GM18867 (cell line): ENCODE results near the gene SATB1.

ENCODE experiments used
- ATAC-seq: cut with Tn5 transposase; IDR thresholded peaks from one replicate; pipeline ENCODE4 v1.9.1; 2021; ENCODE audit warnings: mild to moderate bottlenecking, moderate library complexity; ENCODE audit not compliant: unreplicated experiment

Gene SATB1

DNA sequence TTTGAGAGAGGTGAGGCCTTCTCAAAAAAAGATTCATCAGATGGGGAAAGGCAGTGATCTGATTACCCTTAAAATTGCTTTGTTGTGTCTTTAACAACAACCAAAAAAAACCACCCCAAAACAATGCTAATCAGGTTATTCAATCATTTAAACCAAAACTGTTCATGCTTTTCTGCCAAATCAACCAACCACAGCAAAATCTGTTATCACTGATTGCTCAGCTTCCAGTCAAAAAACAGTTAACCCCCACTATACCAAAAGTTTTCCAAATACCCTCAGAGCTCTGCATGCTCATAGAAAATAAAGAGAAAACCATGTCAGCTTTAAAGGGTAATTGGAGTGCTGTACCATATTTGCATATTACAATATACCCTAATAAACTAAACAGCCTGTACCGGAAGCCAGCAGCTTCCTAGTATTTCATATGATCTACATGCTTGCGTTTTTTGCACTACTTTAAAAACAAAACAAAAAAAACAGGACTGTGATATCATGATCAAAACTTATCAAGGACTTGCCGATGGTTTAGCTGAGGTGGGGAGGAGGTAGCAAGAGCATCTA is 22.8 kb downstream of the SATB1 start:
- ATAC-seq: no peak

DNA sequence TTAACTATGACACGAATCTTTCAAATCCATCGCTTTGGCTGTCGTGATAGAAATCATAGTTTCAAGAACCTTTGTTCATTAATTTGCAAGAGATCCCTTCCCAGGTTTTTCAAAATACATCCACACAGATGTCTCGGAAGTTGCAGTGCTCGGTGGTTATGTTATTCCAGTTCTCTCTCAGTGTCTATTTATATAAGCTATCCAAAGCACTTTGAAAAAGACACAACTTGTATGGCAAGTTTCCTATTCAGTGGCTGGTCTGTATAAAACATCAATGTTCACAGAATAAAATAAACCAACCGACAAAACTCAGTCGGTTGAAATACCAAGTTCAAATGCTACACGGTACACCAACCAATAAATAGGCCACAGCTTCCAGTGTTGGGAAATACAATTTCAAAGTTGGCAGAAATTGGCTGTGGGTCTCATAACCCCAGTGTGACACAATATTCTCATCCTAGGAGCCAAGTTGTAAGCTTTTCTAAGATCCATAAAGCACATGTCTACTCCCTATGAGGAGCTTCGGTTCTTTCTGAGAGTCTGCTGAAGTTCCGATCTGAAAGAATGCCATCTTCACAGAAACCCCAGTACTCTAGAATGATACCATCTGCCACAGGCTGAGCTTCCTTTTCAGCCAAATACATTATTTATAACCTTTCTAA is 23.7 kb downstream of the SATB1 start:
- no peak for ATAC-seq

DNA sequence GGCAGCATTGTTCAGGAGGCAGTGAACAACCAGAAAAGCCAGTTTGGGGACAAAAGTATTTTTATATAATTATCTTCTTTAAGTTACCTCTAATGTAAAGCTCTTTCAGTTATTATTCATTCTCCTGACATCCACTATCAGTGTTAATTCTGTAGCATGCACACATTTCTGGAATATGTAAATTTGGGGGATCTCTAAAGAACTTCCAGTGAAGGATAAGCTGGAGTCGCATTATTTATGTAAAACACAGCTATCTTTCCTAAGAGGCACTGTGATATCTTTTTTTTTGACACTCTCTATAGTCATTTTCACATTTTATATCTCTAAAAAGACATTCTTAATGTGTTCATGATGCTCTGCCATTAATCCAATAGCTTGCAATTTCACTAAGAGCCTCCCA is 26.7 kb downstream of the SATB1 start:
- no peak for ATAC-seq

DNA sequence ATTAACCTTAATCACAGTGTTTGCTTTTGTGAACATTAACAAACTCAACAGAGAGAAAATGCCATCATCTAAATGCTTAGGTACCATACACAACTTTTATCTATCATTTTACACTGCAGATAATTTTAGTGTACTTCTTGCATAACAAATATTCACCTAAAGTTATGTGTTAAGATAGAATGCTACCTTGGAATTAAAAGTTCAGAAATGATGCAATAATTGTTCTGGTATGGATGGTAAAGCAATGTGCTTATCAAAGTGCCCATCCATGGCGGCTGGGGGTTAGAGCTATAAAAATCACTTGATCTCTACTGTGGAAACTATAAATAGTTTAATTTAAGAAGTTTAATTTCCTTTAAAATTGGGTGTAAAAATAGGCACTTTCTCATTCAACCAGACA is 28.7 kb downstream of the SATB1 start:
- ATAC-seq: no peak

DNA sequence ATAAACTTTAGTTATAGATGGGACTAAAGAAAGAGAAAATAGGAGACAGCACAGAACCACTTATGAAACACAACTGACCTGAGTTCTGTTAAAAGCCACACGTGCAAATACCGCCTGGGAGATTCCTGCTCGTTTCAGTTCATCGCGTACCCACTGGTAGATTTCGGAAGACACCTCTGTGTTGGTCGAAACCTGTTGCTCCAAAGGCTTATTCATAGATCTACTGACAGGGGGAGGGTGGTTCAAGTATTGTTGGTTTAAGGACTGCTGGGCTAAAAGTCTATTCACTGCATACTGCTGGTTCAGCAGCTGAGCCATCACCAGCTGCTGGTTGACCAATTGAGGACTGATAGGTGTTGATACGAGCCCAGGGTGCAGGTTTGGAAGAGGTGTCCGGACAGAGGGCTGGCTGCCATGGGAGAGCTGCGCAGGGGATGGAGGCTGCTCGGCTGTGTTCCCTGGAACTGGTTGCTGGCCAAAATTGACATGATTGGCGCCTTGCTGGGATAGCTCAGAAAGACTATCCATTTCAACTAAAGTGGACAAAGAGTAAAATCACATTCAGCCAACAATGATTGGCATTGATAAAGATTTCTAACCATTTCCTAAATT is 30.6 kb downstream of the SATB1 start:
- ATAC-seq: no peak

DNA sequence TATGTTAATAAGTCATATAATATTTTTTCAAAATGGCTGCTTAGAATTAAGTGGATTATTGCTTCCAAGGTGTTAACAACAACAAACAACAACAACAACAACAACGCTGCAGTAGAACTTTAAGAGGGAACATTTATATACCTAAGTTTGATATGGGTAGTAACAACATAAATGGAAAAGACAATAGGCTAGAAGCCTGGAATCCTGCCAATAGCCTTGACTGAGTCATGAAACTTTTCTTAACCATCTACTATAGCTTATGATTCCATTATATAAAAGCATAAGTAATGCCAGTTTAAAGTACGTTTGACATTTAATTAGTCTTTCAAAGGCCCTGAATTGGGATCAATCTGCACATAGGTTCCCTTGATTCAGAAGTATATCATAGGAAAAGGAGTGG is 31.2 kb downstream of the SATB1 start:
- ATAC-seq: no peak

DNA sequence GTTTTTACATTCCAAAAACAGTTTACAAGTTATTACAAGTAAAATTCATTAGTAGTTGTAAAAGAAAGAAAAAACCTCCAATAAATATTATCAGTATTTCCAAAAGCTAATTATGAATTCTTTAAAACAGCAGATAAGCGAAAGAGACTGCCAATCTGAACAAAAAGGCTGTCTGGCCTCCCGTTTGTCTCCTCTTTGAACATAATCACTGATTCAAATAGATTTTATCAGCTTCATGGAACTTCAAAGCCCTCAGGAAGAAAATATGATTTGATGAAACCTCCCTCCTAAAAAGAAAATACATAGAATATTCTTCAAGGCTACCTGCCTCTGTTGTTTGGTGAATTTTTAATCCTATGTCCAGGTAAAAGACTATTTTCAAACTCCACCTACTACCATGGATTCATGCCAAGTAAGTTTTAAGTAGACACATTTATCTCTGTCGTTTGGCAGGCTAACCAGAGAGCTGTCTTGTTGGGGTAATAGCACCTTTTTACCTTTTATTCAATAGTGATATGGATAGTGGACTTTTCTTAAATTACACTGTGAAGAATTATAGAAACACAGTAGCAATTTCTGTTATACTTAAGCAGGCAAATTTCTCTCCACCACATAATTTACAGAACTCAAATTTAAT is 35.0 kb downstream of the SATB1 start:
- no peak for ATAC-seq

DNA sequence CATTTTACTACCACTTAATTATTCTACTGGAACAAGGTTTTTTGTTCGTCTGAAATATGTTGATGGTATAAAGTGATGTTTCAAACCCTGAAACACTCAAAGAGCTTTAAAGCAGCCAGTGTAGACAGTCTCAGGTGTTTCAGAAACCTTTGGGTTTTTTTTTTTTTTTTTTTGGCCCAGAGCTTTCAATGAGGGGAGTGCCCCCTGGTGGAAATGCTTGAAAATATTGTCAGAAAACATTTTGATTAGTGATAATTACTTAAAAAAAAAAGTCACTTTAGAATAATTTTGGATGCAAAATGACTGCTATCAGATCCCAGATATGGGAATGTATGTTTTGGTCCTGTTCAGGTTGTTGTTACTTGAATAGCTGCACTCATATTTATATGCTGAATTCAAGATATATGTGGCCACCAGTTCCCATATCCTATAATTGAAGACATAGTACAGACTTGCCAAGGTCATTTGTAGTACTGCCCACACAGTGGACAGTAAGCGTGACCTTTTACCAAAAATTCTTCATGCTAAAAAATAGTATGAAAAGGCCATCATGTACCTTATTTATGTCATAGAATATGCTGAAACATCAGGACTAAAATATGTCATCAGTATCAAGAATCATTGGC is 35.9 kb downstream of the SATB1 start:
- ATAC-seq: no peak

DNA sequence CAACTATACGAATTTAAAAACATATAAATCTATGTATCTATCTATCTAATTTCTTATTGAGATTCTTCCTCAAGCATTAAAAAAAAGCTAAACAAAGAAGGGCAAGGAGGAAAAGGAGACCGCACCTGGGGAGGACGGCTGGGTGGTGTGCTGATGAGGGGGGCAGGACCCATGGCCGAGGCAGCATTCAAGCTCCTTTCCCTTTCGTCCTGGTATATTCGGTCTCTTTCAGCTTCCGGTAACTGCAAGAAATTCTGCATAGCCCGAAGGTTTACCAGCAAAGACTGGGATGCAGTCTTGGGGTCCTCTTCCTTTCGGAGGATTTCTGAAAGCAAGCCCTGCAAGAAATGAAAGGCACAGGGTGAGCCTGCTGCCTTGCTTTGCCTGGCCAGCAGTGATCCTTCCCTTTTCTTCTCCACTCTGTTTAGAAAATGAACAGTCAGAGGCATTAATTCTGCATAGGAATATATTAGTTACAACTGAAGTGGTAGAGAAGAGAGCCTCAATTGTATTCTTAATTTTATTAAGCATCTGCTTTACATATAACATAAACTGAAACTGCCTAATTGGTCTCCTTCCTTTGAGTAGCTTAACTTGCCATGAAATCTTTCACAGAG is 38.8 kb downstream of the SATB1 start:
- ATAC-seq: no peak

DNA sequence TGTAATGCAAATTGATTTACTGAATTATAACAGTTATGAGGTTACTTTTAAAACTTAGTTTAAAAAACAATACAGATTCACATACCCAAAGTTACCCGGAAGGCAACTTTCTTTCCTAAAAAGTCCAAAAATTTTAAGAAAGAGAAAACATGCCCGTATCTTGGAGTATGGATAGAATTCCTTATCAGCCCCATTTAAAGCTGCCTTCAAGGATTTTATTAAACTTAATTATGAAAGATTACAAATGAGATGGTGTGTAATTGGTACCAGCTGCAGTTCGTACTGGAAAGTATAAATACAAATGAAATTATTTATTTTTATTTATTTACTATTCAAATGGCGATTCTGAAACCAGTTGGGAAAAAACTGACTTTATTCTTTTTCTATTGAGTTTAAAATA is 39.4 kb downstream of the SATB1 start:
- no peak for ATAC-seq

DNA sequence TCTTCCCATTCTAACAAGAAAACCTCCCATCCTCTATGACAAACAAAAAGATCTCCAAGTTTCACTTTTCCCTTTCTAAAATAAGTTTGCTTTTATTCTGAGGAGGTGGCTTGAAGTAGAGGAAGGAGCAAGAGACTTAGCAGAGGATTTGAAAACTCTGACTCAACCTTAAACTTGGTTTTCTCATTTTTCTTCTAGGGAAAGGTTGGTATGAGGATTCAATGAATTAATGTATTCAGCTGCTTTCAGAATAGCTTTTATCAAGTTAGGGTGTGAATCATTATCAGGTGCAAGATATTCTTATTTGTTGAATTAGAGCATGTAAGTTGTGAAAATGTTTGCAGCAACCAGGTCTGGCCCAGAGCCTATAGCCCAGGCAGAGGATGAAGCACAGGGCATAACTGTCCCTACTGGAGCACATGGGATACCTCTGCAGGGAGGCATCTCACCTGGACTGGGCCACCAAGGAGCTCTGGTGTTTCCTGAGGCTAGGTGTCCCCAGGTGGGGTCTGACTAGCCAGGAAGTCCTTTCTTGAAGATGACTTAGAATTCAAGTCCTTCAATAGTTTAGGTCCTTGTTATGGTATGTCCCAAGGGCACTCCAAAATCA is 42.3 kb downstream of the SATB1 start:
- no peak for ATAC-seq

DNA sequence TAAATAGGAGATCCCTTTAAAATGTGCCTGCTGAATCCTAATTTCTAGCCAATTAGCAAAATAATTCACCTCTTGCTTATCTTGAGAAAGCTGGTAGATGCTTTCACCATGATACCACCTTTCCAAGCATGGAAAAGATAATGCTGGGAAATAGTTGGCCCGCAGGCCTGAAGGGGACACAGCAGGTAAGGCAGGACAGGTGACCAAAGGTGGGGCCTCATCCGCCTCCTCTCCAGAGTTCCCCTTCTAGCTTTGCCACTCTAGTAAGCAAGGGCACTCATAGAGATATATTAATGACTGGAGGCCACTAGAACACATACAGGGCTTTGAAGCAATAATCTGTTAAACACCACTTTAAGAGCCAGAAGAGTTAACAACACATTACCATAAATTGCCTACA is 45.5 kb downstream of the SATB1 start:
- no peak for ATAC-seq

DNA sequence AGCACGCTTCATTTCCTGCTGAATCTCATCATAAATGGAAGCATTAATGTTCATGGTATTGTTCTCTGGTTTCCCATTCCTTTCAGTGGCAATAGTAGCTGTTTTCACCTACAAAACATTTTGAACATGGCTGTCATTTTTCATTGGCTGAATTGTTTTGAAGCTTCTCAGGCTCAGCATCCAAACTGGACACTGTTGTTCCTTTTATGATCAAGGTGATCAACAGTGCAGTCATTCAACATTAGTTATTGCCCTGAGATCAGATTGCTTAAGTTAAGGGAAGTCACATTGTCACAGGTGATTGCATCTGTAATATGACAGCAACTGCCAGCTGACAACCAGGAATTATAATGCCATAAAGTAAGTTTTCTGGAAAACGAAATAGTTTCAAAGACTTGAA is 46.9 kb downstream of the SATB1 start:
- no peak for ATAC-seq

DNA sequence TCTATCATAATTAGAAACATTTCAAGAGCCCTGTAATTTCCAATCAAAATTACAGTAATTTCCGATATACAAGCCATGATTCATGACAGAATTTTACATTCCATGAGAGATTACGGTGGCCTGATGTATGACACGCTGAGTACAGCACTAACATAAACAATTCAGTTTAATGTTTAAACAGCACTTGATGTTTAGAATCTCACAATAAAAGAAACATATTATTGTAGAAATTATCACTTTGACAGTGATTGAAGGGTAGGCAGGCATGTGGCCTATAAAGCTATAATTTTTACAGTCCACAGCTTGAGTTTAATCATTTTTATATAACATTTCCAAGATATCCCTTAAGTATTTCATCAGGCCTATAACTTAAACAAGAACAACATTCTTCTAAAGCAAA is 48.5 kb downstream of the SATB1 start:
- no peak for ATAC-seq

DNA sequence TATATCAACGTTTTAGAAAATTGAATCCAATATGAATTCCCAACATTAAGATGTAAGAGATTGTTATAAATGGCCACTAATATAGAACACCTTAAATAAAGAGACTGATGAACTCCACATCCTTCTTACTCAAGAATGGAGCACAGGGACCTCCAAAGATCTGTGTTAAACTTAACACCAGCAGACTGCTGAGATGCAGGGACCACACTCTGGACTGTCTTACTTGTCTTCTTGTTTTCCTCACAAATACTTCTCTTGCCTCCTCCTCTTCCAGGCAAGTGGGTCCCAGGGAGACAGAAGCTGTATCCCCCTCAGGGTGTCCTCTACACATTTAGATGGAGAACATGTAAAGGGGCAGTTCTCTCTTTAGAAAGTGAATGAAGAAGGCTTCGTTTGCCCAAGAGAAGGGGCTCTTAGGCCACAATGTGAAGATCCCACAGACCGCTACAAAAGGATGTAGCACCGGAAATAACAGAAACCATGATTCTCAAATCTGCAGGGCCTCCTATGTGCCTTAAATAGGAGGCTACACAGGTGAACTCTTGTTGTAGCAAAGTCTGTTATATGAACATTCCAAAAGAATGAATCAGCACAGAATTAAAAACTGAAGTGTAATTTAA is 52.2 kb downstream of the SATB1 start:
- no peak for ATAC-seq

DNA sequence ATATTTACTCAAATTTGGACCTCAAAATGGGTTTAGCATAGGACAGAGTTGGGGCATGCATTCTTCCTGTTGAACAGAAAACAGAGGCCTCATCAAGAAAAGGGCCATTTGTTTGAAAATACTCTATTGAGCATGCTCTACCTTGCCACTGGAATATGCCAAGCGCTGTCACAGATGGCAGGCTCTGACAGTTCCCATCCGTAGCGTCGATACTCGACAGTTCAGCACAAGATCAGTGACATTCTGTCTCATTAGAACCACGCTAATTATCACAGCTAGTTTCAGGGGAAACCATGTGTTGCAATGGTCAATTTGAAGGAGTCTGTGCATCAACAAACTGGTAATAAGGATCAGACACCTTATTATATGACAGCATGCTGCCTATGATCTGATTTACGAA is 54.5 kb downstream of the SATB1 start:
- no peak for ATAC-seq

DNA sequence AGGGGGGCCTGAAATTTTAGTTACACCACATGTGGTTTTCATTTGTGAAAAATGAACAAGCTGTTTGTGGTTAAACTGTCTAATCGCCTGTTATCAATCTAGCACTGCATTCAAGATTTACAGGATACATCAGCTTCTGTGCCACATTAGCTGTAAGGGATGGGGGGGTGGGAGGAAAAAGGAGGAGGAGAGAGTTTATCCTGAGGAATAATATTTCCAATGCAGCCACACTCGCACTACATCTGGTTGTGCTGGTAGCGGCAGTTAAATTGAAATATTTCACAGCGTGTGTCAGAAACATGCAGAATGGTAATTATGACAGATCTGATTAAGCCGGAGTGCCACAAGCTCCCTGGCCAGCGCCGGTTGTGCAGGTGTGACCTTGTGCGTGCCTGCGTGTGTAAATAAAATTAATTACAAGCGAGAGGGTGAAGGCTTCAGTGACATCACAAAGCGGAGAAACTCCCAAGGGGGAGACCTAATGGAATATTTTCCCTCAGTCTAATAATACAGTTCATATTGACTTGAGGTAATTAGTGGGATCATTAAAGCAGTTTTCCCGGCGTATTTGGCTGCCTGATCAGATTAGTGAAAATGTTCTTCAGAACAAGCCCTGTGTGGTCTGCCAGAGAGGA is 55.5 kb downstream of the SATB1 start:
- no peak for ATAC-seq

DNA sequence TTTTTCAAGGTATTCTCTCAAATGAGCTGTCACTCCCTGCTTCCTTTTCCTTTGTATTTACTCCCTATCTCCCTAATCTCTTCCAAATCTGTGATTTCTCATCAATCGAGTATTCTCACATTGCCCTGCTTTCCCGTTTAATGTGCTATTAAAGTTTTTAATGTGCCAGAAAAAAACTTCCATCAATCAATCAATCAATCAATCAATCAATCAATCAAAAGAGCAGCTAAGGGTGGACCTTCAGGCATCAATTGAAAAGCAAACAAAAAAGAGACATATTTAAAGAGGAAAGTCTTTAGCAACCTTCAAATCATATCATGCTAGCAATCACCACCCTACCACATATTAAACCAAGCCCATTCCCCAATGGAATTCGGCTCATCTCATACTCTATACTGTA is 58.9 kb downstream of the SATB1 start:
- no peak for ATAC-seq

DNA sequence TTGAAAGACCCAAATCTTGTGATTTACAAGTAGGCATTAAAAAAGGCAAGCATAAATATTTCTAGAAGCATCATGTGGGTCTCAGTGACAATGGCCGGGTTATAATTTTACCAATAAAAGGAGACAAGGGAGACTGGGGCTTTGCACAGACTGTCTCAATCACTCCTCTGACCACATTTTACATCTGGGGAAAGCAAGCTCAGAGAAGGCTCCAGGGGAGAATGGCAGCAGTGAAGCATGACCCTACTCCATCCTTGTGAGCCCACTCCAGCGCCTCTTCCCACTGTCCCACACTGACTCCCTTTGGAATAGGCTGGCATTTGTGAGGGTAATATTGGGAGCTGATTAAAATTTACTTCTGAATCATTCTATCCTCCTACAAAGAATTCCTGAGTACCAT is 61.8 kb downstream of the SATB1 start:
- ATAC-seq: no peak

DNA sequence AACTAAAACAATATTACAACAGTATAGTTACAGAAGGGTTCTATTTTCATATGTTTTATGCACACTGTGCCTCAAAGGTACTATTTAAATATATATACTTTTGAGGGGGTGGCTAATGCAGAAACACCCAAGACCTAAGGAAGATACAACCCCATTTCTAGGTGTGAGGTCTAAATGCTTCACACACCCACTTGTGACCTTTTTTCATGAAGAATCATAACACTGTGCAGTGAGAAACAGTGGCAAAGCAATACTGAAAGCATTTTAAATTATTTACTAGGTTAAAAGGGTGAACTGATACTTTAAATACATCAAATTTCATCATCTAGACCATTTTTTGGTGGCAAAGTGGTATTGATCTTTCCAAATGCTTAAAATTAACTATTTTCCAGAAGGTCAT is 67.4 kb downstream of the SATB1 start:
- ATAC-seq: no peak
